HepG2 (cell line): Measurements from ENCODE around the gene FAM169A. TPM values are rescaled to one million over a fixed set of nuclear protein-coding genes. Genes with fewer than 3 reads are reported as not detected.

Experiments
- AHR ChIP-seq: IDR thresholded peaks from 2 replicates; pipeline ENCODE4 v1.6.1; 2018; ENCODE audit warnings: missing genetic modification reagents, missing compliant biosample characterization
- ASH2L ChIP-seq: fragments of 300-600, 200-600 bp; sonication (generic); IDR thresholded peaks from 2 replicates; pipeline ENCODE4 v1.7.0; 2017; ENCODE audit warnings: low read depth, mild to moderate bottlenecking, moderate library complexity, mixed read lengths, low read length; ENCODE audit not compliant: insufficient read length
- ATF1 ChIP-seq: IDR thresholded peaks from 2 replicates; pipeline ENCODE4 v1.6.1; 2016; ENCODE audit warnings: mild to moderate bottlenecking, control low read depth
- MZF1 ChIP-seq: sonication (generic); formaldehyde crosslinking; IDR thresholded peaks from 2 replicates; pipeline ENCODE4 v1.8.1; 2023; ENCODE audit warnings: mild to moderate bottlenecking, missing genetic modification reagents, borderline replicate concordance
- SP4 ChIP-seq: sonication (generic); formaldehyde crosslinking; IDR thresholded peaks from 2 replicates; pipeline ENCODE4 v1.8.1; 2023; ENCODE audit warnings: mild to moderate bottlenecking, missing genetic modification reagents
- SRSF4 ChIP-seq: fragments of 200-400 bp; formaldehyde crosslinking; IDR thresholded peaks from one replicate; pipeline ENCODE4 v1.6.1; 2018; ENCODE audit warnings: mild to moderate bottlenecking, low read depth, low read length, moderate library complexity; ENCODE audit not compliant: poor library complexity, severe bottlenecking
- SRY ChIP-seq: sonication (generic); formaldehyde crosslinking; IDR thresholded peaks from 2 replicates; pipeline ENCODE4 v1.8.0; 2022; ENCODE audit warnings: mild to moderate bottlenecking, missing genetic modification reagents
- SUZ12 ChIP-seq: fragments of 150-350 bp; IDR thresholded peaks from 2 replicates; pipeline ENCODE4 v1.6.1; 2014; ENCODE audit warnings: low read depth, low read length
- ZNF225 ChIP-seq: sonication (generic); formaldehyde crosslinking; IDR thresholded peaks from 2 replicates; pipeline ENCODE4 v1.4.0; 2020; ENCODE audit warnings: mild to moderate bottlenecking, missing genetic modification reagents
- ZNF501 ChIP-seq: sonication (generic); formaldehyde crosslinking; IDR thresholded peaks from 2 replicates; pipeline ENCODE4 v1.5.1; 2020; ENCODE audit warnings: mild to moderate bottlenecking, moderate library complexity, missing genetic modification reagents
- ZNF83 ChIP-seq: sonication (generic); formaldehyde crosslinking; IDR thresholded peaks from 2 replicates; pipeline ENCODE4 v1.4.0; 2020; ENCODE audit warnings: missing genetic modification reagents, mild to moderate bottlenecking, borderline replicate concordance
- polyA plus RNA-seq, 8 experiments: library from polyadenylated mRNA; depleted of rRNA in 3 of 8; stranded (reverse) in 7 of 8; unstranded in 1 of 8; fragments of >200 nt; fragmentation: Illumina TruSeq in 4 of 8; extraction: Trizol in 4 of 8; gene quantifications; 2 replicates each; pipeline versions ENCODE4 v1.2.1 to v1.2.3, GENCODE V29; 2011 to 2016; ENCODE audit warnings: low read depth in 4 of 8, missing spikeins in 1 of 8, mixed read lengths in 1 of 8; ENCODE audit not compliant: insufficient read depth in 1 of 8
- total RNA-seq, 5 experiments: library from RNA; depleted of rRNA; stranded (reverse); fragments of >200 nt; fragmentation: Illumina TruSeq; extraction: Trizol; gene quantifications; 2 replicates each; pipeline ENCODE4 v1.2.3, GENCODE V29; 2016; ENCODE audit warnings: low read depth in 1 of 5
- TF ChIP-seq, protein P1 (sequence below), 2 experiments: fragments of 450-650 bp in 1 of 2; sonication (generic) in 1 of 2; formaldehyde crosslinking in 1 of 2; IDR thresholded peaks; 2 replicates each; pipeline versions ENCODE4 v1.6.1 to v1.8.0; 2016 to 2022; ENCODE audit warnings: antibody characterized with exemption in 1 of 2, mild to moderate bottlenecking in 1 of 2, missing genetic modification reagents in 1 of 2
- TF ChIP-seq, protein P2 (sequence below): sonication (generic); formaldehyde crosslinking; IDR thresholded peaks from 2 replicates; pipeline ENCODE4 v1.5.0; 2020; ENCODE audit warnings: missing genetic modification reagents
- TF ChIP-seq, protein P3 (sequence below): sonication (generic); formaldehyde crosslinking; IDR thresholded peaks from 2 replicates; pipeline ENCODE4 v1.5.1; 2020; ENCODE audit warnings: missing genetic modification reagents, mild to moderate bottlenecking, borderline replicate concordance
- TF ChIP-seq, protein P4 (sequence below): sonication (generic); formaldehyde crosslinking; conservative IDR thresholded peaks from 2 replicates; pipeline ENCODE4 v1.4.0; 2020; ENCODE audit warnings: missing genetic modification reagents

Gene FAM169A
- total and polyA plus RNA-seq, 2 of the 13 experiments (the other 11 are each of a cell fraction or from before 2014, with no cell fraction given): 21.1 to 110 TPM

DNA sequence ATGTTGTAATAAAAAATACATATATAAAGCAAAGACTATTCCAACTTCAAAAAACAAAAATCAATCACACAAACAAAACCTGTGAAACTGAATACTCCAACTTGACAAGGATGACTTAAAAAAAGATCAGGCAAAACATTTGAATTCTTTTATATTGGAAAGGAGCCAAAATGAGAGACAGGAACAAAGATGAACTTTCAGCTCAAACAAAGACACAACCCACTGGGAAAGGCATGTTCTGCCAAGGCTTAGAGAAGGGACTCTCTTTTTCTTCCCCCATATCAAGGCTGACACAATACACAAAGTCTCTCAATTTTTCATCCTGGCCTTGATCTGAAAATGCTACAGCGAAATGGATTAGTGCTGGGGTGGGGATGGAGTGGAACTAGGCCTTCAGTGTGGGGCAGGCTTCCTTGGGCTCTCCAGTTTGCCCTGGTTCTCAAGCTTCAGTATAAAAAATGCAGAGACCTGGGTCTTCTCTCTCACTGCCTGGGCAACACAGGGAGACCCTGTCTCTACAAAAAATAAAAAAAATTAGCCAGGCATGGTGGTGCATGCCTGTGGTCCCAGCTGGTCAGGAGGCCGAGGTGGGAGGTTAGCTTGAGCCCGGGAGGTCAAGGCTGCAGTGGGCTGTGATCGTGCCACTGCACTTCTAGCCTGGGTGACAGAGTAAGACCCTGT lies 11.6 kb upstream of the FAM169A start (continued):
- TF ChIP-seq, protein P1, sequence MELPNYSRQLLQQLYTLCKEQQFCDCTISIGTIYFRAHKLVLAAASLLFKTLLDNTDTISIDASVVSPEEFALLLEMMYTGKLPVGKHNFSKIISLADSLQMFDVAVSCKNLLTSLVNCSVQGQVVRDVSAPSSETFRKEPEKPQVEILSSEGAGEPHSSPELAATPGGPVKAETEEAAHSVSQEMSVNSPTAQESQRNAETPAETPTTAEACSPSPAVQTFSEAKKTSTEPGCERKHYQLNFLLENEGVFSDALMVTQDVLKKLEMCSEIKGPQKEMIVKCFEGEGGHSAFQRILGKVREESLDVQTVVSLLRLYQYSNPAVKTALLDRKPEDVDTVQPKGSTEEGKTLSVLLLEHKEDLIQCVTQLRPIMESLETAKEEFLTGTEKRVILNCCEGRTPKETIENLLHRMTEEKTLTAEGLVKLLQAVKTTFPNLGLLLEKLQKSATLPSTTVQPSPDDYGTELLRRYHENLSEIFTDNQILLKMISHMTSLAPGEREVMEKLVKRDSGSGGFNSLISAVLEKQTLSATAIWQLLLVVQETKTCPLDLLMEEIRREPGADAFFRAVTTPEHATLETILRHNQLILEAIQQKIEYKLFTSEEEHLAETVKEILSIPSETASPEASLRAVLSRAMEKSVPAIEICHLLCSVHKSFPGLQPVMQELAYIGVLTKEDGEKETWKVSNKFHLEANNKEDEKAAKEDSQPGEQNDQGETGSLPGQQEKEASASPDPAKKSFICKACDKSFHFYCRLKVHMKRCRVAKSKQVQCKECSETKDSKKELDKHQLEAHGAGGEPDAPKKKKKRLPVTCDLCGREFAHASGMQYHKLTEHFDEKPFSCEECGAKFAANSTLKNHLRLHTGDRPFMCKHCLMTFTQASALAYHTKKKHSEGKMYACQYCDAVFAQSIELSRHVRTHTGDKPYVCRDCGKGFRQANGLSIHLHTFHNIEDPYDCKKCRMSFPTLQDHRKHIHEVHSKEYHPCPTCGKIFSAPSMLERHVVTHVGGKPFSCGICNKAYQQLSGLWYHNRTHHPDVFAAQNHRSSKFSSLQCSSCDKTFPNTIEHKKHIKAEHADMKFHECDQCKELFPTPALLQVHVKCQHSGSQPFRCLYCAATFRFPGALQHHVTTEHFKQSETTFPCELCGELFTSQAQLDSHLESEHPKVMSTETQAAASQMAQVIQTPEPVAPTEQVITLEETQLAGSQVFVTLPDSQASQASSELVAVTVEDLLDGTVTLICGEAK (IDR thresholded peaks at IDR 0.05): no peak
- TF ChIP-seq, protein P1 (CRISPR knock-in tag; IDR thresholded peaks at IDR 0.05): no peak
- TF ChIP-seq, protein P2, sequence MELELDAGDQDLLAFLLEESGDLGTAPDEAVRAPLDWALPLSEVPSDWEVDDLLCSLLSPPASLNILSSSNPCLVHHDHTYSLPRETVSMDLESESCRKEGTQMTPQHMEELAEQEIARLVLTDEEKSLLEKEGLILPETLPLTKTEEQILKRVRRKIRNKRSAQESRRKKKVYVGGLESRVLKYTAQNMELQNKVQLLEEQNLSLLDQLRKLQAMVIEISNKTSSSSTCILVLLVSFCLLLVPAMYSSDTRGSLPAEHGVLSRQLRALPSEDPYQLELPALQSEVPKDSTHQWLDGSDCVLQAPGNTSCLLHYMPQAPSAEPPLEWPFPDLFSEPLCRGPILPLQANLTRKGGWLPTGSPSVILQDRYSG (CRISPR knock-in tag): no peak
- TF ChIP-seq SRSF4 (no peak), ZNF225 (CRISPR knock-in tag) (no peak), ATF1 (no peak), ZNF83 (CRISPR knock-in tag) (no peak), MZF1 (CRISPR knock-in tag) (no peak), SUZ12 (no peak), AHR (CRISPR knock-in tag) (no peak), SRY (no peak), ASH2L (peak; percentile 94), SP4 (CRISPR knock-in tag) (no peak), ZNF501 (CRISPR knock-in tag) (peak; percentile 79)
- TF ChIP-seq, protein P3, sequence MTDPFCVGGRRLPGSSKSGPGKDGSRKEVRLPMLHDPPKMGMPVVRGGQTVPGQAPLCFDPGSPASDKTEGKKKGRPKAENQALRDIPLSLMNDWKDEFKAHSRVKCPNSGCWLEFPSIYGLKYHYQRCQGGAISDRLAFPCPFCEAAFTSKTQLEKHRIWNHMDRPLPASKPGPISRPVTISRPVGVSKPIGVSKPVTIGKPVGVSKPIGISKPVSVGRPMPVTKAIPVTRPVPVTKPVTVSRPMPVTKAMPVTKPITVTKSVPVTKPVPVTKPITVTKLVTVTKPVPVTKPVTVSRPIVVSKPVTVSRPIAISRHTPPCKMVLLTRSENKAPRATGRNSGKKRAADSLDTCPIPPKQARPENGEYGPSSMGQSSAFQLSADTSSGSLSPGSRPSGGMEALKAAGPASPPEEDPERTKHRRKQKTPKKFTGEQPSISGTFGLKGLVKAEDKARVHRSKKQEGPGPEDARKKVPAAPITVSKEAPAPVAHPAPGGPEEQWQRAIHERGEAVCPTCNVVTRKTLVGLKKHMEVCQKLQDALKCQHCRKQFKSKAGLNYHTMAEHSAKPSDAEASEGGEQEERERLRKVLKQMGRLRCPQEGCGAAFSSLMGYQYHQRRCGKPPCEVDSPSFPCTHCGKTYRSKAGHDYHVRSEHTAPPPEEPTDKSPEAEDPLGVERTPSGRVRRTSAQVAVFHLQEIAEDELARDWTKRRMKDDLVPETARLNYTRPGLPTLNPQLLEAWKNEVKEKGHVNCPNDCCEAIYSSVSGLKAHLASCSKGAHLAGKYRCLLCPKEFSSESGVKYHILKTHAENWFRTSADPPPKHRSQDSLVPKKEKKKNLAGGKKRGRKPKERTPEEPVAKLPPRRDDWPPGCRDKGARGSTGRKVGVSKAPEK (CRISPR knock-in tag): no peak
- TF ChIP-seq, protein P4, sequence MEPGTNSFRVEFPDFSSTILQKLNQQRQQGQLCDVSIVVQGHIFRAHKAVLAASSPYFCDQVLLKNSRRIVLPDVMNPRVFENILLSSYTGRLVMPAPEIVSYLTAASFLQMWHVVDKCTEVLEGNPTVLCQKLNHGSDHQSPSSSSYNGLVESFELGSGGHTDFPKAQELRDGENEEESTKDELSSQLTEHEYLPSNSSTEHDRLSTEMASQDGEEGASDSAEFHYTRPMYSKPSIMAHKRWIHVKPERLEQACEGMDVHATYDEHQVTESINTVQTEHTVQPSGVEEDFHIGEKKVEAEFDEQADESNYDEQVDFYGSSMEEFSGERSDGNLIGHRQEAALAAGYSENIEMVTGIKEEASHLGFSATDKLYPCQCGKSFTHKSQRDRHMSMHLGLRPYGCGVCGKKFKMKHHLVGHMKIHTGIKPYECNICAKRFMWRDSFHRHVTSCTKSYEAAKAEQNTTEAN: no peak
